Measurements from ENCODE around the gene FNIP2. TPM values are rescaled to one million over a fixed set of nuclear protein-coding genes. Genes with fewer than 3 reads are reported as not detected.
"Not testable (repeated sequence)": the region's sequence is repeated elsewhere in the genome, so short reads cannot be mapped to it uniquely, and the experiment has no call there.

The FNIP2 gene
- 1 to 10 TPM; 2.2 to 4.6 (median 3.6) TPM for polyA plus RNA-seq

- H3K27ac Mint-ChIP-seq = peak within 1 kb of the TSS; percentile 91 to 98 (median 95)
- H3K27me3 Mint-ChIP-seq (ENCODE audit: low read depth in 3 of 3) = peaks cover 2 to 11% (median 3%) of the 10 kb centered on the region in 3 donors
- H3K4me3 Mint-ChIP-seq = peak within 1 kb of the TSS; percentile 98 to 99 (median 99)
- peaks cover 26 to 48% of the 10 kb centered on the region in 2 donors for H3K4me1 Mint-ChIP-seq
- no peaks in the 10 kb centered on the region for H3K36me3 Mint-ChIP-seq
- H3K9me3 Mint-ChIP-seq = no peaks in the 10 kb centered on the region
- peak; percentile 80 to 83 (median 81) for DNase-seq
Observed at GRCh38 chr4:158768555-158769174, at the start of gene FNIP2. FNIP2 (plus strand) TSS chr4:158769026; CDS start chr4:158769213, 187 bp downstream.

GRCh38 chr4:158721680-158722079, 47.1 kb upstream of the FNIP2 start:
- Mint-ChIP-seq H3K4me1 (peaks cover 34 to 48% of the 10 kb centered on the region in 2 donors), H3K27ac (peak overlapping the region in 5 of 6 donors; percentile 73 to 99 (median 97))

GRCh38 chr4:158722291-158722916, 46.4 kb upstream of the FNIP2 start:
- peaks cover 34 to 48% of the 10 kb centered on the region in 2 donors for H3K4me1 Mint-ChIP-seq
- H3K9me3 Mint-ChIP-seq = no peaks in the 10 kb centered on the region
- peak overlapping the region; percentile 93 to 100 (median 99) for H3K4me3 Mint-ChIP-seq
- H3K36me3 Mint-ChIP-seq = peaks cover 0 to 26% (median 23%) of the 10 kb centered on the region in 3 donors
- no peak for DNase-seq
- peak overlapping the region; percentile 97 to 99 (median 99) for H3K27ac Mint-ChIP-seq
- H3K27me3 Mint-ChIP-seq (ENCODE audit: low read depth in 3 of 3) = peaks cover 0 to 17% (median 7%) of the 10 kb centered on the region in 3 donors

More at GRCh38 chr4:158721680-158722079, 47.1 kb upstream of the FNIP2 start:
- no peaks in the 10 kb centered on the region for H3K9me3 Mint-ChIP-seq
- H3K4me3 Mint-ChIP-seq = peak overlapping the region in 4 of 5 donors; percentile 93 to 100 (median 96)
- peaks cover 0 to 32% (median 29%) of the 10 kb centered on the region in 3 donors for H3K36me3 Mint-ChIP-seq
- peaks cover 0 to 17% (median 4%) of the 10 kb centered on the region in 3 donors for H3K27me3 Mint-ChIP-seq (ENCODE audit: low read depth in 3 of 3)
- DNase-seq = no peak

DNA sequence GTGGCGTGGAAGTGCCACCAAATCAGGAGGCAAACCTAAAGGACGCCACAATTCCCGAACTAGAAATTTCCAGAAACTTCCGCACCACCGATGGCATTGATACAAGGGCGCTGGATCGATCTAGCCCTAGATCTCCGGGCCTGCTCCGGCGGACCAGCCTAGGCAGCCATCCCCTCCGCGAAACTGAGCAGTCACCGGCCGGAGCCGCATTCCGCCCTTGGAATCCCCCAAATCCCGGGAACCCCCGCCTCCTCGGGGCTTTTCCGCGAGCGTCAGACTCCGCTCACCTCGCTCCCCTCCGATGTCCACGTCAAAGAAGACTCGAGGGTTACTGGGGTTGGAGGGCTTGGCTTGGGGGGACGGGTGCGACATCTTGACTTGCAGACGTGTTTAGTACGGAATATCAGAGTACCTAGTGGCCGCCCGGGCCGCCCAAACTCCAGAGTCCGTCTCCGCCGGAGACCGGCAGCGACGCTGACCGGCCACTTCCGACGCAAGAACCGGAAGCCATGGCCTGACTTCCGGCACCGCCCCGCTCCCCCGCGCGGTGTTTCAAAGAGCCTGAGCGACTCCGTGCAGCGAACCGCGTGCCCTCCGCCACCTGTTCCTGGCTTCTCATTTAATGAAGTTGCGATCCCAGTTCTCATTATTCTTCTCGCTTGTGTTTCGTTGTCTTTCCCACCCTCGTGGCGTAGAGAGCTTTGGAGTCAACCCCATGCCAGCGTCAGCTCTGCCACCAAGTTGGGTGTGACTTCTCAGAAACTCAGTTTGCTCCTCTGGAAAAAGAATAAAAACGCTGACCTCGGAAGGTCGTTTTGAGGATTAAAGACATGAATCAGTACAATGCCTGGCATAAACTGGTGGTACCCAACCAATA, 45.7 kb upstream of the FNIP2 start, which contains the start of gene PPID:
PPID (minus strand) TSS at position 480 of the 877 bp plus-strand sequence; CDS start at position 372, 108 bp downstream.
- peaks cover 0 to 18% (median 15%) of the 10 kb centered on the region in 3 donors for H3K36me3 Mint-ChIP-seq
- peak within 1 kb of the TSS; percentile 93 to 100 (median 99) for H3K4me3 Mint-ChIP-seq
- DNase-seq = peak; percentile 79 to 80 (median 79)
- H3K4me1 Mint-ChIP-seq = peaks cover 33 to 48% of the 10 kb centered on the region in 2 donors
- H3K9me3 Mint-ChIP-seq = no peaks in the 10 kb centered on the region
- H3K27ac Mint-ChIP-seq = peak within 1 kb of the TSS; percentile 97 to 99 (median 99)
- H3K27me3 Mint-ChIP-seq (ENCODE audit: low read depth in 3 of 3) = peaks cover 0 to 16% (median 7%) of the 10 kb centered on the region in 3 donors

DNA sequence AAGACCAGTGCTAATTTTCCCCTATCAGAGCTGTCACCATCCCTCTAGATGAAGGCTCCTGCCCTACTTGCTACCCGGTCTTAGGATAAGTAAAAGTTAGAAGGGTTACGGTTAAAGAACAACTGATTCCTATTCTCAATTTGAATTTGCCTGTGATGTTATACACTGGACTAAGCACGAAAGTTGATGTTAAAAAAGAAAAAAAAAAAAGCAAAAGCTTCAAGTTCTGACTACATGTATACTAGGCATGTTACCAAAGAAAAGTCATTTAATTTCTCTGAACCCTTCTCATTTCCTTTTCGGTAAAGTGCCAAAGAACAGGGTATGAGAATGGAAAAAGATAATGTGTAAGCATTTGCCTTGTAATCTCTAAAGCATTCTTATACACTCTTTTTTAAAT, 44.2 kb upstream of the FNIP2 start:
- no peak for DNase-seq
- no peaks in the 10 kb centered on the region for H3K9me3 Mint-ChIP-seq
- peaks cover 6 to 11% (median 7%) of the 10 kb centered on the region in 3 donors for H3K27me3 Mint-ChIP-seq (ENCODE audit: low read depth in 3 of 3)
- peak overlapping the region; percentile 45 to 93 (median 71) for H3K4me3 Mint-ChIP-seq
- peaks cover 0 to 9% (median 8%) of the 10 kb centered on the region in 3 donors for H3K36me3 Mint-ChIP-seq
- peaks cover 28 to 42% of the 10 kb centered on the region in 2 donors for H3K4me1 Mint-ChIP-seq
- peak overlapping the region in 3 of 6 donors; percentile 31 to 79 (median 40) for H3K27ac Mint-ChIP-seq

DNA sequence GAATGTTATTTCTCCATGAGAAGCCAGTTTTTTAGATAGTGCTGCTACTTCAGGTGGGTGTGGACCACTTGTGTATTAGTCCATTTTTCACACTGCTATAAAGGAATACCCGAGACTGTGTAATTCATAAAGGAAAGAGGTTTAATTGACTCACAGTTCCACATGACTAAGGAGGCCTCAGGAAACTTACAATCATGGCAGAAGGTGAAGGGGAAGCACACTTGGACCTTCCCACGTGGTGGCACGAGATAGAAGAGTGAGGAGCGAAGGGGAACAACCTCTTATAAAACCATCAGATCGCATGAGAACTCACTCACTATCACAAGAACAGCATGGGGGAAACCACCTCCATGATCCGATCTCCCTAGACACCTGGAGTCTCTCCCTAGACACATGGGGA, 42.2 kb upstream of the FNIP2 start:
- no peak overlapping the region for H3K4me3 Mint-ChIP-seq
- H3K9me3 Mint-ChIP-seq = peaks cover 0 to 2% (median 0%) of the 10 kb centered on the region in 6 donors
- H3K36me3 Mint-ChIP-seq = peaks cover 0 to 2% (median under 1%) of the 10 kb centered on the region in 3 donors
- DNase-seq = no peak
- peaks cover 7 to 13% (median 10%) of the 10 kb centered on the region in 3 donors for H3K27me3 Mint-ChIP-seq (ENCODE audit: low read depth in 3 of 3)
- H3K4me1 Mint-ChIP-seq = peaks cover 23 to 29% of the 10 kb centered on the region in 2 donors
- H3K27ac Mint-ChIP-seq = peak overlapping the region in 1 of 6 donors; percentile 29

- peaks cover 7 to 16% (median 10%) of the 10 kb centered on the region in 3 donors for H3K27me3 Mint-ChIP-seq (ENCODE audit: low read depth in 3 of 3)
- no peak overlapping the region for H3K4me3 Mint-ChIP-seq
- DNase-seq = no peak
- no peak overlapping the region for H3K27ac Mint-ChIP-seq
- H3K4me1 Mint-ChIP-seq = peaks cover 8 to 14% of the 10 kb centered on the region in 2 donors
- peaks cover 0 to 2% (median 0%) of the 10 kb centered on the region in 6 donors for H3K9me3 Mint-ChIP-seq
- no peaks in the 10 kb centered on the region for H3K36me3 Mint-ChIP-seq
Observed at GRCh38 chr4:158728236-158728635, 40.6 kb upstream of the FNIP2 start.

DNA sequence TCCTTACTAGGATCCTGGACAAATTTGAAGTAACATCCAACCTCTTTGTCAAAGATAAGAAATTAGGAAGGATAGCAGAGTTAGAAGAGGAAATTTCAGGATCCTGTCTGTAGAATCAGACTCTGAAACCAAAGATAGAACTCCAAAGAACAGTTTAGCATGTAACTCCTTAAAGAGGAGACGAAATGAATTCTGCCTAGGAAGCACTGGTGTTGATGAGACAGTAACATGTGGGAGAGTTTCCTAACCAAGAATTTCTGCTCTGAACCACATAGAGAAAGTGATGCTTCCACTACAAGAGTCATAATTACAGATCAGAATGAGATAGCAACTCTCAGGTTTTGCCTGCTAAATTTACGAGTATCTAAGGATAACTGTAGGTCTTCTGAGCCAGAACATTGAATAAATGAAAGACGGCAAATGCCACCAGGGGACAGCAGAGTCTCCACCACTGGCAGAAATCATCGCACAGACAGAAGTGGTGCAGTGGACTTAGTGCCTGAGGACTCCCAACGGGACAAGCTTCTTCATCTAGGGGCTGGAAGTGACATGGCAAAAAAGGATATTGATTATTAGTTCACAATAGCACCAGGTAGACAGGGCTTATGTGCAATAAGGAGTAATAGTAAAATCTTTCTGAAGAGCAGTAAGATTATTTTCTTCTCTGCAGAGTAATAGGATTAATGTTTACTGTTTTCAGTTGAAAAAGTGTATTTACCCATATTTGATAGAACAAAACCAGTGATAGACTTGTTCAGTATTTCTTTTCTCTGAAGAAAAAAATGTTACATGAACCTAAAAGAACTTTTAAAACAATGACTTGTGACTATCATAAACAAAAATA, 38.9 kb upstream of the FNIP2 start:
- DNase-seq = peak; percentile 36 to 47 (median 45)
- Mint-ChIP-seq H3K4me3 (no peak overlapping the region), H3K9me3 (peaks cover 0 to 2% (median 0%) of the 10 kb centered on the region in 6 donors), H3K27ac (no peak overlapping the region), H3K27me3 (ENCODE audit: low read depth in 3 of 3) (peaks cover 4 to 10% (median 6%) of the 10 kb centered on the region in 3 donors), H3K36me3 (no peaks in the 10 kb centered on the region), H3K4me1 (no peaks in the 10 kb centered on the region)

DNA sequence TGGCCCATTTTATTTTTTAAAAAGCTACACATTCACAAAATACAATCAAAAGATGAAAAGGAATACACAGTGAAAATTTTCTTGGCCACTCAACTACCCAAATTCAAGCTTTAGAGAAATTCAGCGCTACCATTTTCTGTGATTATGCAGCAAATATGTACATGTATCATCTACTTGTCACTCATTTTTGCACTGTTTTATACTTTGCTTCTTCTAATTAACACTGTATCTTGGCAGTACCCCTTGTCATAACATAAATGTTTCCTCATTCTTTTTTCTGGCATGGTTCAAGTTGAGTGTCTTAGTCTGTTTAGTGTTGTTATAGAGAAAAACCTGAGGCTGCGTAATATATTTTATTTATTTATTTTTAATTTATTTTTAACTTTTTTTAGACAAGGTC, 30.0 kb upstream of the FNIP2 start:
- Mint-ChIP-seq H3K9me3 (no peaks in the 10 kb centered on the region), H3K27ac (no peak overlapping the region), H3K4me1 (no peaks in the 10 kb centered on the region), H3K36me3 (no peaks in the 10 kb centered on the region), H3K27me3 (ENCODE audit: low read depth in 3 of 3) (peaks cover 1 to 4% (median 2%) of the 10 kb centered on the region in 3 donors), H3K4me3 (no peak overlapping the region)
- no peak for DNase-seq

DNA sequence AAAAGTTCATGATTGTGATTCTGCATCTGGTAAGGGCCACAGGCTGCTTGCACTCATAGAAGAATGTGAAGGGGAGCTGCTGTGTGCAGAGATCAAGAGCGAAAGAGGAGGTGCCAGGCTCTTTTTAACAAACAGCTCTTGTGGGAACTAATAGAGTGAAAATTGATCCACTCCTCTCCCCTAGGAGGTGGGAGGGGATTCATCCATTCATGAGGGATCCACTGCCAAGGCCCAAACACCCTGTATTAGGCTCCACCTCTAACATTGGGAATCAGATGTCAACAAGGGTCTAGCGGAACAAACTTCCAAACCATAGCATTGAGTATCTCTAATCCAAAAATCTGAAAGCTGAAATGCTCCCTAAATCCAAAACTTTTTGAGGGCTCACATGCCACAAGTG, 29.2 kb upstream of the FNIP2 start:
- H3K9me3 Mint-ChIP-seq = no peaks in the 10 kb centered on the region
- no peak for DNase-seq
- no peak overlapping the region for H3K4me3 Mint-ChIP-seq
- no peaks in the 10 kb centered on the region for H3K36me3 Mint-ChIP-seq
- no peaks in the 10 kb centered on the region for H3K4me1 Mint-ChIP-seq
- no peak overlapping the region for H3K27ac Mint-ChIP-seq
- H3K27me3 Mint-ChIP-seq (ENCODE audit: low read depth in 3 of 3) = peaks cover 1 to 4% (median 2%) of the 10 kb centered on the region in 3 donors

DNA sequence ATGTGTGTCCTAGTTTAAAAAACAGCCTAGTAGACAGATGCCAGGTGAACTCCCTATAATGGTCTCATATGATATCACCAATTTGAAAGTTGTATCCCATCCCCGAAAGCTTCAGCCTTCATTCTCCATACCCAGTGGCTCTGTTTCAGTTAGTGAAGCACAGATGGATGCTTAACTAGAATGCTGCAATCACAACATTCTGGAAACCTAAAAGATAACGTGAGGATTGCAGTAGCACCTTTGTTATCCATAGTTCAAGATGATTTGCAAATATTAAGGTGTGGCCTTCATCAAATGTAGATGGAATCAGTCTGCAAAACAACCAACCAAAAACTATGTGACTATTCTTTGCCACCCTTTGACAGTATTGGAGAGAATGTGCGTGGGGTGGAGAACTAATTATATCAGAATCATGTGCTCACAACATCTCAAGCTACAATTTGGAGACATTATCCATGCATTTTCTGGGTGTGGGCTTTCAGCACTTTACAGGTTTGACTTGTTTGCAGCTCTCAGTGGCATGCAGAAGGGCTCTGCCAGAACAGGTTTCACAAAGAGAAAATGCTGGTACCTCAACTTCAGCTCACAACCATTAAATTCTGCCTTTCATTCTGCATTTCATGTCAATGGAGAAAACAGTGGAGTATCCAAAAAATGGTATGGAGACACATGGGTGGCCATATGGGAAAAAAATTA, 27.4 kb upstream of the FNIP2 start:
- no peaks in the 10 kb centered on the region for H3K4me1 Mint-ChIP-seq
- no peaks in the 10 kb centered on the region for H3K9me3 Mint-ChIP-seq
- H3K27ac Mint-ChIP-seq = no peak overlapping the region
- no peak overlapping the region for H3K4me3 Mint-ChIP-seq
- DNase-seq = no peak
- peaks cover 0 to 2% (median 0%) of the 10 kb centered on the region in 3 donors for H3K27me3 Mint-ChIP-seq (ENCODE audit: low read depth in 3 of 3)
- H3K36me3 Mint-ChIP-seq = no peaks in the 10 kb centered on the region

GRCh38 chr4:158746537-158746936, 22.3 kb upstream of the FNIP2 start:
- not testable (repeated sequence) for H3K9me3 Mint-ChIP-seq; DNase-seq; H3K27me3 Mint-ChIP-seq (ENCODE audit: low read depth in 3 of 3); H3K4me1 Mint-ChIP-seq; H3K4me3 Mint-ChIP-seq; H3K27ac Mint-ChIP-seq; H3K36me3 Mint-ChIP-seq
